Measurements from ENCODE around the gene CLSTN2.

GRCh38 chr3:140019946-140020345, 85.0 kb downstream of the CLSTN2 start:
- TF ChIP-seq FOXK2 (IDR thresholded peaks at IDR 0.05) (no peak), CTBP1 (IDR thresholded peaks at IDR 0.05; ENCODE audit: borderline replicate concordance) (no peak), ELF4 (IDR thresholded peaks at IDR 0.05) (no peak), TARDBP (IDR thresholded peaks at IDR 0.05) (no peak), ZNF384 (IDR thresholded peaks at IDR 0.05) (no peak), BHLHE40 (IDR thresholded peaks at IDR 0.05; ENCODE audit: borderline replicate concordance) (no peak), SP1 (IDR thresholded peaks at IDR 0.05) (no peak), HDGF (IDR thresholded peaks at IDR 0.05; ENCODE audit: borderline replicate concordance) (no peak), PKNOX1 (IDR thresholded peaks at IDR 0.05) (no peak), LEF1 (IDR thresholded peaks at IDR 0.05; ENCODE audit: borderline replicate concordance) (no peak)

All from HEK293T (cell line).